Measurements from ENCODE around the gene ADAP1.

DNA sequence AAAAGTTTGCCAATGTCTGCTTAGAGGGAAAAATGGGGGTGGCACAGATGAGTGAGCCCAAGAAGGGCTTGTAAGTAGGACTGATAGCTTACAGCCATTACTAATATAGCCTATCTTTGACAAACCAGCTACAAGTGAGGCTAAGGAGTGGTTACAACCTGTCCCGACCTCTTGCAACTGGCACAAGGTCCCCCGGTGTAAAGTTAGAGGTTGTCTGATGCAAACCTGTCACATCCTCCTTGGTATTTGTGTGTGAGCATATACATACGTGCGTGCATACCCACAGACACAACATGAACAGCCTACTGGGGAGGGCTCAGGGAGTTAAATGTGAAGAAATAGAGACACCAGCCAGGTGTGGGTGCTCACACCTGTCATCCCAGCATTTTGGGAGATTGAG is 14.6 kb downstream of the ADAP1 start:
- TF ChIP-seq, protein P1, sequence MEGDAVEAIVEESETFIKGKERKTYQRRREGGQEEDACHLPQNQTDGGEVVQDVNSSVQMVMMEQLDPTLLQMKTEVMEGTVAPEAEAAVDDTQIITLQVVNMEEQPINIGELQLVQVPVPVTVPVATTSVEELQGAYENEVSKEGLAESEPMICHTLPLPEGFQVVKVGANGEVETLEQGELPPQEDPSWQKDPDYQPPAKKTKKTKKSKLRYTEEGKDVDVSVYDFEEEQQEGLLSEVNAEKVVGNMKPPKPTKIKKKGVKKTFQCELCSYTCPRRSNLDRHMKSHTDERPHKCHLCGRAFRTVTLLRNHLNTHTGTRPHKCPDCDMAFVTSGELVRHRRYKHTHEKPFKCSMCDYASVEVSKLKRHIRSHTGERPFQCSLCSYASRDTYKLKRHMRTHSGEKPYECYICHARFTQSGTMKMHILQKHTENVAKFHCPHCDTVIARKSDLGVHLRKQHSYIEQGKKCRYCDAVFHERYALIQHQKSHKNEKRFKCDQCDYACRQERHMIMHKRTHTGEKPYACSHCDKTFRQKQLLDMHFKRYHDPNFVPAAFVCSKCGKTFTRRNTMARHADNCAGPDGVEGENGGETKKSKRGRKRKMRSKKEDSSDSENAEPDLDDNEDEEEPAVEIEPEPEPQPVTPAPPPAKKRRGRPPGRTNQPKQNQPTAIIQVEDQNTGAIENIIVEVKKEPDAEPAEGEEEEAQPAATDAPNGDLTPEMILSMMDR (IDR thresholded peaks at IDR 0.05) = no peak
- no peak for TF ChIP-seq POLR2A (IDR thresholded peaks at IDR 0.05)

All from heart left ventricle (tissue), 13 donors.